Large intestine (tissue), 1 donor: ENCODE data around the gene TWIST1. TPM values are rescaled to one million over a fixed set of nuclear protein-coding genes. Genes with fewer than 3 reads are reported as not detected.

Experiments used
- polyA plus RNA-seq: library from polyadenylated mRNA; unstranded; fragments of 120-200 nt; gene quantifications from one replicate; pipeline ENCODE4 v1.2.1, GENCODE V29; 2013

The TWIST1 gene
- polyA plus RNA-seq, 1 donor: 0.61 TPM

Other genes starting within 250 kb of the TWIST1 start
- not detected for gene FERD3L, start 27.8 kb upstream of the TWIST1 start, polyA plus RNA-seq